NCI-H2107 treated with DMSO at 0.1 percent for 48 hours (cell line): ENCODE data around the gene PALD1.

Experiments used
- DNase-seq: peaks from one replicate; lab custom pipeline; 2025; ENCODE audit not compliant: unreplicated experiment; lab: John Stamatoyannopoulos, UW

Gene PALD1

GRCh38 chr10:70551971-70552422, 73.4 kb downstream of the PALD1 start:
- no peak for DNase-seq

- DNase-seq: no peak
These were observed 74.0 kb downstream of the PALD1 start for GRCh38 chr10:70552586-70552985.

- no peak for DNase-seq
These were observed 76.8 kb downstream of the PALD1 start for GRCh38 chr10:70555371-70555770.

GRCh38 chr10:70557086-70557845, 78.7 kb downstream of the PALD1 start:
- DNase-seq: no peak

- DNase-seq: no peak
These were observed 79.3 kb downstream of the PALD1 start for GRCh38 chr10:70557876-70558275.

GRCh38 chr10:70558295-70558694, 79.7 kb downstream of the PALD1 start:
- DNase-seq: no peak

- DNase-seq: no peak
These were observed 80.6 kb downstream of the PALD1 start for GRCh38 chr10:70558871-70559810.

GRCh38 chr10:70559861-70560260, 81.3 kb downstream of the PALD1 start:
- DNase-seq: no peak

GRCh38 chr10:70560511-70560941, 82.0 kb downstream of the PALD1 start:
- no peak for DNase-seq

GRCh38 chr10:70561070-70561469, 82.5 kb downstream of the PALD1 start:
- peak; percentile 4 for DNase-seq

- DNase-seq: no peak
These were observed 83.0 kb downstream of the PALD1 start for GRCh38 chr10:70561558-70561957.

- DNase-seq: no peak
These were observed 83.6 kb downstream of the PALD1 start for GRCh38 chr10:70562036-70562755.

- DNase-seq: no peak
These were observed 84.7 kb downstream of the PALD1 start for GRCh38 chr10:70563230-70563629.

GRCh38 chr10:70564113-70564725, 85.7 kb downstream of the PALD1 start:
- DNase-seq: no peak

GRCh38 chr10:70564901-70565351, 86.4 kb downstream of the PALD1 start:
- no peak for DNase-seq

- DNase-seq: no peak
These were observed 87.3 kb downstream of the PALD1 start for GRCh38 chr10:70565556-70566514.

- DNase-seq: no peak
These were observed 88.1 kb downstream of the PALD1 start for GRCh38 chr10:70566515-70567290.

- DNase-seq: no peak
These were observed 89.0 kb downstream of the PALD1 start for GRCh38 chr10:70567603-70568002.

GRCh38 chr10:70568113-70568512, 89.5 kb downstream of the PALD1 start:
- DNase-seq: no peak
